Left lung (tissue), 10 donors: ENCODE data around the gene DDTL. TPM values are rescaled to one million over a fixed set of nuclear protein-coding genes. Genes with fewer than 3 reads are reported as not detected.
"Not testable (repeated sequence)": the region's sequence is repeated elsewhere in the genome, so short reads cannot be mapped to it uniquely, and the experiment has no call there.

Experiments
- ATAC-seq: fragments of 200-7000 bp; cut with Tn5 transposase; one replicate; pipeline ENCODE4 v1.9.1; 2020; ENCODE audit warnings: moderate library complexity
- DNase-seq, 4 donors: peaks; one replicate each; pipeline ENCODE4 v3.0.0-alpha.2; 2013 to 2020
- H3K27ac ChIP-seq, 2 donors: fragments of 200-600 bp; sonication (generic) in 1 of 2; one replicate each; pipeline versions ENCODE4 v1.5.0 to v1.8.0; 2020 to 2021
- H3K27me3 ChIP-seq, 2 donors: fragments of 200-600 bp; sonication (generic) in 1 of 2; one replicate each; pipeline versions ENCODE4 v1.5.0 to v1.8.0; 2020 to 2021
- H3K36me3 ChIP-seq, 2 donors: fragments of 200-600 bp; sonication (generic) in 1 of 2; one replicate each; pipeline versions ENCODE4 v1.5.0 to v1.8.0; 2020 to 2021
- H3K4me1 ChIP-seq, 2 donors: fragments of 200-600 bp; one replicate each; pipeline ENCODE4 v1.8.0; 2021
- H3K4me3 ChIP-seq, 2 donors: fragments of 200-600 bp; sonication (generic) in 1 of 2; one replicate each; pipeline versions ENCODE4 v1.5.0 to v1.8.0; 2020 to 2021; ENCODE audit warnings: mild to moderate bottlenecking in 1 of 2
- H3K9me3 ChIP-seq, 2 donors: fragments of 200-600 bp; sonication (generic) in 1 of 2; one replicate each; pipeline versions ENCODE4 v1.5.0 to v1.8.0; 2020 to 2021
- intact Hi-C, 2 donors: fragments of 100-400 bp; cut with DNase I; formaldehyde crosslinking; loops; one replicate each; pipeline versions ENCODE4 v1.11.2 to v1.14.2; 2022
- polyA plus RNA-seq, 6 donors: library from polyadenylated mRNA; unstranded; fragments of 120-200 nt; gene quantifications; one replicate each; pipeline ENCODE4 v1.2.1, GENCODE V29; 2013; ENCODE audit not compliant: insufficient read length in 6 of 6
- total RNA-seq, 2 donors: library from RNA; stranded (reverse); fragmentation: NEBNext Ultra II Directional; extraction: Animal tissue kit (Norgen Biotek cat#: 25700); gene quantifications; one replicate each; pipeline ENCODE4 v1.2.1, GENCODE V29; 2021
- TF ChIP-seq, protein P1 (sequence below), 2 donors: fragments of 200-600 bp; sonication (generic) in 1 of 2; IDR thresholded peaks; one replicate each; pipeline versions ENCODE4 v1.5.0 to v1.8.0; 2021; ENCODE audit warnings: antibody characterized with exemption in 2 of 2
- donor health status: DM: no; HTN: yes; CAD: no.
- donor health status: DM: no; HTN: no; CAD: no.

The DDTL gene
- total and polyA plus RNA-seq, 8 donors = 2.4 to 12.3 (median 9.0) TPM; not detected in 1

DNA sequence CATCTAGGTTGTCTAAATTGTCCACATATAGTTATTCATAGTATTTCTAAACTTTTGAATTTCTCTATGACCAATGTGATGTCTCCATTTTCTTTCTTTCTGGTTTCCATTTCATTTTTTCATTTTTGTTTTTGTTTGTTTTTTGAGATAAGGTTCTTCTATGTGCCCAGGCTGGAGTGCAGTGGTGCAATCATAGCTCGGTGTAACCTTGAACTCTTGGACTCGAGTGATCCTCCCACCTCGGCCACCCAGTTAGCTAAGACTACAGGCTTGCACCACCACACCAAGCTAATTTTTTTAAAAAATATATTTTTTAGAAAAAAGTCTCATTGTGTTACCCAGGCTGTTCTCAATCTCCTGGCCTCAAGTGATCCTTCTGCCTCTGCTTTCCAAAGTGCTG is 30.4 kb downstream of the DDTL start:
- no peaks in the 10 kb centered on the region for H3K36me3 ChIP-seq
- TF ChIP-seq, protein P1, sequence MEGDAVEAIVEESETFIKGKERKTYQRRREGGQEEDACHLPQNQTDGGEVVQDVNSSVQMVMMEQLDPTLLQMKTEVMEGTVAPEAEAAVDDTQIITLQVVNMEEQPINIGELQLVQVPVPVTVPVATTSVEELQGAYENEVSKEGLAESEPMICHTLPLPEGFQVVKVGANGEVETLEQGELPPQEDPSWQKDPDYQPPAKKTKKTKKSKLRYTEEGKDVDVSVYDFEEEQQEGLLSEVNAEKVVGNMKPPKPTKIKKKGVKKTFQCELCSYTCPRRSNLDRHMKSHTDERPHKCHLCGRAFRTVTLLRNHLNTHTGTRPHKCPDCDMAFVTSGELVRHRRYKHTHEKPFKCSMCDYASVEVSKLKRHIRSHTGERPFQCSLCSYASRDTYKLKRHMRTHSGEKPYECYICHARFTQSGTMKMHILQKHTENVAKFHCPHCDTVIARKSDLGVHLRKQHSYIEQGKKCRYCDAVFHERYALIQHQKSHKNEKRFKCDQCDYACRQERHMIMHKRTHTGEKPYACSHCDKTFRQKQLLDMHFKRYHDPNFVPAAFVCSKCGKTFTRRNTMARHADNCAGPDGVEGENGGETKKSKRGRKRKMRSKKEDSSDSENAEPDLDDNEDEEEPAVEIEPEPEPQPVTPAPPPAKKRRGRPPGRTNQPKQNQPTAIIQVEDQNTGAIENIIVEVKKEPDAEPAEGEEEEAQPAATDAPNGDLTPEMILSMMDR (IDR thresholded peaks at IDR 0.05) = no peak
- no peaks in the 10 kb centered on the region for H3K9me3 ChIP-seq
- H3K27ac ChIP-seq = no peak overlapping the region
- no peaks in the 10 kb centered on the region for H3K4me1 ChIP-seq
- no peak overlapping the region for H3K4me3 ChIP-seq
- no peak for DNase-seq
- H3K27me3 ChIP-seq = no peaks in the 10 kb centered on the region
- no peak for ATAC-seq
- intact Hi-C loops = no loop called here

DNA sequence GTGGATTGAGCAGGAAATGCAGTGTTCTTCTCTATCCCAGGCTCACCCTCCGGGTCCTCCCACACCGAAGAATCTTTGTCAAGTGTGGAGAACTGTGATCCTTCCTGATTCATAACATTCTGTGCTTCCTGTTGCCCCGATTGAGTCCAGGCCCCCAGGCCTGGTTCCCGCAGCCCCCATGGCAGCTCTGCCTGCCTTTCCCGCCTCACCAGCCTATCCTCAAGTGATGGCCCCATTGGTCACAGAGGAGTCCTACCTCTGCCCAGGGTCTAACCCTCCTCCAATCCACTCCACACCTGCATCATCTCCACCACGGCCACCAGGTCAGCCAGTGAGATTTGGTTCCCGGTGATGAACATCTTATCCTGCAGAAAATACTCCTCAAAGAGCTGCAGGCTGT is 33.1 kb downstream of the DDTL start:
- H3K4me3 ChIP-seq, H3K36me3 ChIP-seq, H3K9me3 ChIP-seq, DNase-seq, ATAC-seq, H3K27me3 ChIP-seq, H3K27ac ChIP-seq, H3K4me1 ChIP-seq, intact Hi-C loops: not testable (repeated sequence)

DNA sequence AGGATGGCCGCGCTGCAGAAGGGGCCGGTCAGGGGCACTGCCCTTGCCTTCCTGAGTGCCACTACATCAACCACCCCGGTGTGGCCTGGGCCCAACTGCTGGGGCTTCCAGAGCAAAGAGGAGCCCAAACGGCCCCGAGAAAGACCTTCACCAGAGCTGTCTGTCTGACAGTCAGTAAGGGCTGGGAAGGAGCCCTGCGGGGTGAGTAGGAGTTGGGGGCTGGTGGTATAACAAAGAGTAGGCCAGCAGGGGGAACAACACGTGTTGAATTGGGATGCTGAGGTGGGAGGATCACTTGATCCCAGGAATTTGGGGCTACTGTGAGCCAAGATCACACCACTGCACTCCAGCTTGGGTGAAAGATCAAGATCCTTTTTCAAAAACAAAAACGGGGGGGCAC is 34.6 kb downstream of the DDTL start:
- Histone ChIP-seq H3K4me3 (no peak overlapping the region), H3K4me1 (no peaks in the 10 kb centered on the region), H3K36me3 (no peaks in the 10 kb centered on the region), H3K27ac (no peak overlapping the region), H3K27me3 (no peaks in the 10 kb centered on the region), H3K9me3 (no peaks in the 10 kb centered on the region)
- TF ChIP-seq, protein P1 (IDR thresholded peaks at IDR 0.05) = no peak
- DNase-seq = peak in 1 of 4 donors; percentile 74
- intact Hi-C loops = no loop called here
- ATAC-seq = no peak

DNA sequence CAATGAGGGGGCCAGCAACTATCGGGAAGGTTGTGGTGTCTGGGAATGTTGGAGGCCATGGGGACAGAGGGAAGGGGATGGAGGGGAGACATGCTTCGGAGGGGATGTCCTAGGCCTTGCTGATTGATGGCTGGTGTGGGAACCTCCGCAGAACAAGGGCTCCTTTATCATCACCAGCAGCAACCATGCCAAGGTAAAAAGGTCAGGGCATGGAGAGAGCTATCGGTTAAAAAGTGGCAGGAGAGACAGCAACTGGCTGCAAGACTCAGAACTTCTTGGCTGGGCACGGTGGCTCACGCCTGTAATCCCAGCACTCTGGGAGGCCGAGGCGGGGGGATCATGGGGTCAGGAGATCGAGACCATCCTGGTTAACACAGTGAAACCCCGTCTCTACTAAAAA is 35.6 kb downstream of the DDTL start:
- TF ChIP-seq, protein P1 (IDR thresholded peaks at IDR 0.05) = no peak
- no peak overlapping the region for H3K4me3 ChIP-seq
- intact Hi-C loops = no loop called here
- H3K9me3 ChIP-seq = no peaks in the 10 kb centered on the region
- no peak for ATAC-seq
- DNase-seq = no peak
- no peaks in the 10 kb centered on the region for H3K27me3 ChIP-seq
- H3K4me1 ChIP-seq = no peaks in the 10 kb centered on the region
- H3K27ac ChIP-seq = no peak overlapping the region
- H3K36me3 ChIP-seq = no peaks in the 10 kb centered on the region

DNA sequence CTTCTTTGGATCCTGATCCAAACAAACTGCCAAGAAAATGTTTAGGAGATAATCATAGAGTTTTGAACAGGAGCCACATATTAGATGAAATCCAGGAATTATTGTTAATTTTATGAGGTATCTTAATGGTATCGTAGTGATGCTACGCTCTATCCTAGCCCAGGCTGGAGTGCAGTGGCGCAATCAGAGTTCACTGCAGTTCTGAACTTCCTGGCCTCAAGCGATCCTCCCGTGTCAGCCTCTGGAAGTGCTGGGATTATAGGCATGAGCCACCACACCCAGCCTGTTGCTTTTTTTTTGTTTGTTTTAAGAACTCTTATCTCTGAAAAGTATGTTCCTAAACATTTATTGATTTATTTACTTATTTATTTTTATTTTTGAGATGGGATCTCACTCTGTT is 36.2 kb downstream of the DDTL start:
- no peak overlapping the region for H3K4me3 ChIP-seq
- H3K27ac ChIP-seq = no peak overlapping the region
- H3K4me1 ChIP-seq = no peaks in the 10 kb centered on the region
- no peaks in the 10 kb centered on the region for H3K27me3 ChIP-seq
- no peaks in the 10 kb centered on the region for H3K9me3 ChIP-seq
- no peak for DNase-seq
- TF ChIP-seq, protein P1 (IDR thresholded peaks at IDR 0.05) = no peak
- intact Hi-C loops = no loop called here
- no peaks in the 10 kb centered on the region for H3K36me3 ChIP-seq
- ATAC-seq = no peak

DNA sequence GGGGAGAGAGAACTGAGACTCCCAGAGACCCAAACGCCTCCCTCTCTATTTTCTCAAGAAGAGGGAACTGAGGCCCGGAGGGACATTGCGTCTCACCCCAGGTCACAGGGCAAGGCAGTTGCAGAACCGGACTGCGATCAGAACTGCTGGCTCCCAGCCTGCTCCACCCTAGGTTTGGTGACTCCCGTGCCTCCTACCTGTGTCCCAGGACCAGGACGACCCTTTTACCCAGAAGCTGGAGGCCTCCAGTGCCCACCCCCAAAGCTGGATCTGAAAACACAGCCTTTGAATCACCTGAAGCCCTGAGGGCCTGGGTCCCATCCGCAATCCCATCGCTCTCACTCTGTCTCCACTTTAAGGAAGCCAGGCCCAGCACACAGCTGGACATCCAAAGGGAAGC is 37.2 kb downstream of the DDTL start:
- Histone ChIP-seq H3K27ac (no peak overlapping the region), H3K36me3 (no peaks in the 10 kb centered on the region), H3K9me3 (no peaks in the 10 kb centered on the region), H3K4me3 (no peak overlapping the region), H3K4me1 (no peaks in the 10 kb centered on the region), H3K27me3 (no peaks in the 10 kb centered on the region)
- TF ChIP-seq, protein P1 (IDR thresholded peaks at IDR 0.05) = no peak
- intact Hi-C loops = no loop called here
- ATAC-seq (no peak), DNase-seq (no peak)
